OCI-LY7 (cell line): ENCODE results near the gene BICC1.

Source experiments
- EZH2phosphoT487 ChIP-seq: fragments of 200-600 bp; sonication (generic); IDR thresholded peaks from 2 replicates; pipeline ENCODE4 v1.6.1; 2018; ENCODE audit warnings: low read depth, borderline replicate concordance, mild to moderate bottlenecking, mixed run types, antibody characterized with exemption, low read length, moderate library complexity, mixed read lengths
- TF ChIP-seq, protein P1 (sequence below): fragments of 200-600 bp; sonication (generic); conservative IDR thresholded peaks from 2 replicates; pipeline ENCODE4 v1.5.1; 2014; ENCODE audit warnings: mild to moderate bottlenecking, antibody characterized with exemption, low read length, moderate library complexity, mixed read lengths

DNA sequence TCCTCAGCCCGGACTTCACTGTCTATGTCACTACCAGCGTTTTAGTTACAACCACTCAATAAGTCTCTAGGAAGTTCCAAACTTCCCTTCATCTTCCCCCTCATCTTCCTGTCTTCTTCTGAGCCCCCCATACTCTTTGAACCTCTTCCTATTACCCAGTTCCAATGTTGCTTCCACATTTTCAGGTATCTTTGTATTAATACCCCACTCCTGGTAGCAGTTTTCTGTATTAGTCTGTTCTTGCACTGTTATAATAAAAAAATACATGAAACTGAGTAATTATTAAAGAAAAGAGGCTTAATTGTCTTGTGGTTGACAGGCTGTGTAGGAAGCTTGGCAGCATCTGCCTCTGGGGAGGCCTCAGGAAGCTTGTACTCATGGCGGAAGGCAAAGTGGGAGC, 218.6 kb downstream of the BICC1 start:
- TF ChIP-seq, protein P1, sequence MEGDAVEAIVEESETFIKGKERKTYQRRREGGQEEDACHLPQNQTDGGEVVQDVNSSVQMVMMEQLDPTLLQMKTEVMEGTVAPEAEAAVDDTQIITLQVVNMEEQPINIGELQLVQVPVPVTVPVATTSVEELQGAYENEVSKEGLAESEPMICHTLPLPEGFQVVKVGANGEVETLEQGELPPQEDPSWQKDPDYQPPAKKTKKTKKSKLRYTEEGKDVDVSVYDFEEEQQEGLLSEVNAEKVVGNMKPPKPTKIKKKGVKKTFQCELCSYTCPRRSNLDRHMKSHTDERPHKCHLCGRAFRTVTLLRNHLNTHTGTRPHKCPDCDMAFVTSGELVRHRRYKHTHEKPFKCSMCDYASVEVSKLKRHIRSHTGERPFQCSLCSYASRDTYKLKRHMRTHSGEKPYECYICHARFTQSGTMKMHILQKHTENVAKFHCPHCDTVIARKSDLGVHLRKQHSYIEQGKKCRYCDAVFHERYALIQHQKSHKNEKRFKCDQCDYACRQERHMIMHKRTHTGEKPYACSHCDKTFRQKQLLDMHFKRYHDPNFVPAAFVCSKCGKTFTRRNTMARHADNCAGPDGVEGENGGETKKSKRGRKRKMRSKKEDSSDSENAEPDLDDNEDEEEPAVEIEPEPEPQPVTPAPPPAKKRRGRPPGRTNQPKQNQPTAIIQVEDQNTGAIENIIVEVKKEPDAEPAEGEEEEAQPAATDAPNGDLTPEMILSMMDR, result no peak
- TF ChIP-seq EZH2phosphoT487, result no peak
